Stimulated activated CD4-positive, alpha-beta T cell treated with anti-CD3 and anti-CD28 coated beads, Interleukin-4, amount 100 ng/mL, for 1 hour (primary cell): ENCODE measurements around the gene MBD3L4.
A peak's percentile ranks its signal among the peaks of the same experiment; 100 is the strongest.
"Not testable (repeated sequence)": the region's sequence is repeated elsewhere in the genome, so short reads cannot be mapped to it uniquely, and the experiment has no call there.

Experiments
- DNase-seq: peaks from one replicate; pipeline ENCODE4 v3.0.0-alpha.2; 2020

The MBD3L4 gene

GRCh38 chr19:7041563-7041962 is 1.6 kb upstream of the MBD3L4 start:
- DNase-seq = not testable (repeated sequence)

- not testable (repeated sequence) for DNase-seq
Observed at GRCh38 chr19:7030278-7030677, 9.7 kb downstream of the MBD3L4 start, which contains the start of gene MBD3L5. Gene MBD3L5, plus strand, starts transcription at chr19:7030578. Its CDS starts 34 bp downstream, at chr19:7030612.

- not testable (repeated sequence) for DNase-seq
Observed at GRCh38 chr19:7028790-7029189, 11.2 kb downstream of the MBD3L4 start.

GRCh38 chr19:7021331-7021730 is 18.6 kb downstream of the MBD3L4 start, which contains the start of gene MBD3L2B:
Gene MBD3L2B, minus strand, starts transcription at chr19:7021431. Its CDS starts 34 bp downstream, at chr19:7021397.
- DNase-seq = not testable (repeated sequence)

GRCh38 chr19:7018828-7019227 is 21.2 kb downstream of the MBD3L4 start:
- no peak for DNase-seq

- DNase-seq = no peak
Observed at GRCh38 chr19:7013678-7014077, 26.3 kb downstream of the MBD3L4 start.

GRCh38 chr19:7010722-7011593 is 29.0 kb downstream of the MBD3L4 start:
- peak; percentile 16 for DNase-seq

GRCh38 chr19:7007859-7008258 is 32.1 kb downstream of the MBD3L4 start:
- DNase-seq = no peak

GRCh38 chr19:7006135-7006704 is 33.8 kb downstream of the MBD3L4 start:
- DNase-seq = no peak

- no peak for DNase-seq
Observed at GRCh38 chr19:7004313-7004931, 35.6 kb downstream of the MBD3L4 start.

- no peak for DNase-seq
Observed at GRCh38 chr19:7000816-7001215, 39.2 kb downstream of the MBD3L4 start.

- no peak for DNase-seq
Observed at GRCh38 chr19:7000333-7000732, 39.6 kb downstream of the MBD3L4 start.

- no peak for DNase-seq
Observed at GRCh38 chr19:6999933-7000332, 40.0 kb downstream of the MBD3L4 start.

GRCh38 chr19:6997679-6998445 is 42.1 kb downstream of the MBD3L4 start:
- DNase-seq = no peak

- DNase-seq = no peak
Observed at GRCh38 chr19:6996810-6997209, 43.2 kb downstream of the MBD3L4 start.

GRCh38 chr19:6995054-6995453 is 44.9 kb downstream of the MBD3L4 start:
- no peak for DNase-seq

GRCh38 chr19:6988257-6988656 is 51.7 kb downstream of the MBD3L4 start:
- no peak for DNase-seq

GRCh38 chr19:6987850-6988249 is 52.1 kb downstream of the MBD3L4 start:
- no peak for DNase-seq
